K562 (cell line): Measurements from ENCODE around the gene PAAF1. TPM values are rescaled to one million over a fixed set of nuclear protein-coding genes. Genes with fewer than 3 reads are reported as not detected.

Experiments used
- ATF2 ChIP-seq: sonication (generic); formaldehyde crosslinking; IDR thresholded peaks from 2 replicates; pipeline ENCODE4 v1.8.1; 2022; ENCODE audit warnings: missing genetic modification reagents
- CBFA2T2 ChIP-seq: fragments of 450-650 bp; conservative IDR thresholded peaks from 2 replicates; pipeline ENCODE4 v1.6.1; 2017; ENCODE audit warnings: mild to moderate bottlenecking
- CBX8 ChIP-seq: fragments of 200-600 bp; sonication (generic); IDR thresholded peaks from 2 replicates; pipeline ENCODE4 v1.6.1; 2012; ENCODE audit warnings: borderline replicate concordance, mixed run types, low read depth, mild to moderate bottlenecking, moderate library complexity, mixed read lengths, low read length, control low read depth, inconsistent platforms; ENCODE audit not compliant: poor library complexity, severe bottlenecking; ENCODE audit errors: extremely low read depth
- E2F6 ChIP-seq, 2 experiments: IDR thresholded peaks; 2 replicates each; pipeline ENCODE4 v1.6.1; 2011; ENCODE audit warnings: borderline replicate concordance in 1 of 2, control low read depth in 1 of 2, low read depth in 1 of 2, low read length in 1 of 2, mild to moderate bottlenecking in 1 of 2, mixed read lengths in 1 of 2, moderate library complexity in 1 of 2; ENCODE audit not compliant: insufficient read depth in 1 of 2, insufficient read length in 1 of 2, poor library complexity in 1 of 2, severe bottlenecking in 1 of 2; ENCODE audit errors: extremely low read depth in 1 of 2
- EP400 ChIP-seq: fragments of 450-650 bp; IDR thresholded peaks from 2 replicates; pipeline ENCODE4 v1.6.1; 2017; ENCODE audit warnings: antibody characterized with exemption, mild to moderate bottlenecking, moderate library complexity
- ESRRA ChIP-seq: fragments of 450-650 bp; IDR thresholded peaks from 2 replicates; pipeline ENCODE4 v1.6.1; 2014; ENCODE audit warnings: low read depth, mild to moderate bottlenecking, moderate library complexity, borderline replicate concordance
- FOXA3 ChIP-seq, 2 experiments: fragments of 450-650 bp in 1 of 2; sonication (generic) in 1 of 2; formaldehyde crosslinking; IDR thresholded peaks in 1 of 2; conservative IDR thresholded peaks in 1 of 2; 2 replicates each; pipeline versions ENCODE4 v1.4.0 to v1.8.0; 2020 to 2022; ENCODE audit warnings: mild to moderate bottlenecking in 2 of 2, missing genetic modification reagents in 1 of 2
- NFXL1 ChIP-seq: fragments of 450-650 bp; formaldehyde crosslinking; IDR thresholded peaks from 2 replicates; pipeline ENCODE4 v1.4.0; 2021; ENCODE audit warnings: mild to moderate bottlenecking
- RFX7 ChIP-seq: fragments of 250-450 bp; sonication (Bioruptor Pico); IDR thresholded peaks from 2 replicates; pipeline ENCODE4 v1.5.1; 2021; ENCODE audit warnings: mild to moderate bottlenecking
- THRAP3 ChIP-seq: fragments of 450-650 bp; IDR thresholded peaks from 2 replicates; pipeline ENCODE4 v1.6.1; 2016; ENCODE audit warnings: mild to moderate bottlenecking, inconsistent platforms, borderline replicate concordance
- TSHZ1 ChIP-seq: fragments of 250-450 bp; sonication (Bioruptor Pico); IDR thresholded peaks from 2 replicates; pipeline ENCODE4 v1.4.0; 2020; ENCODE audit warnings: mild to moderate bottlenecking, moderate library complexity
- U2AF2 ChIP-seq: fragments of 200-400 bp; formaldehyde crosslinking; optimal IDR thresholded peaks from 2 replicates; pipeline ENCODE3; 2017; ENCODE audit warnings: low read depth, mild to moderate bottlenecking, low read length
- ZFPM2 ChIP-seq: fragments of 250-450 bp; sonication (Bioruptor Pico); IDR thresholded peaks from 2 replicates; pipeline ENCODE4 v1.5.1; 2022; ENCODE audit warnings: mild to moderate bottlenecking
- ZNF134 ChIP-seq: fragments of 250-450 bp; sonication (Bioruptor Pico); conservative IDR thresholded peaks from 2 replicates; pipeline ENCODE4 v1.4.0; 2020
- ZNF436 ChIP-seq: fragments of 250-450, 450-650 bp; sonication (Bioruptor Pico); formaldehyde crosslinking; IDR thresholded peaks from 2 replicates; pipeline ENCODE4 v1.7.0; 2020; ENCODE audit warnings: mild to moderate bottlenecking
- ZNF644 ChIP-seq: fragments of 200-800 bp; sonication (Bioruptor generic); IDR thresholded peaks from 2 replicates; pipeline ENCODE4 v1.6.1; 2016; ENCODE audit warnings: low read depth, missing genetic modification characterization, missing compliant biosample characterization
- ZNF699 ChIP-seq: fragments of 250-450 bp; sonication (Bioruptor Pico); IDR thresholded peaks from 2 replicates; pipeline ENCODE4 v1.8.0; 2021; ENCODE audit warnings: mild to moderate bottlenecking, moderate library complexity; ENCODE audit not compliant: insufficient replicate concordance
- ZNF764 ChIP-seq: fragments of 250-450 bp; sonication (Bioruptor Pico); IDR thresholded peaks from 2 replicates; pipeline ENCODE4 v1.4.0; 2020; ENCODE audit warnings: low read depth, mild to moderate bottlenecking, moderate library complexity
- polyA plus RNA-seq, 8 experiments: library from polyadenylated mRNA; depleted of rRNA in 4 of 8; stranded (reverse) in 5 of 8; unstranded in 3 of 8; fragments of >200 nt; fragmentation: Nextera tagmentation in 2 of 8; fragmentation: Illumina TruSeq in 1 of 8; extraction: Ambion mirVana in 2 of 8; extraction: Trizol in 1 of 8; gene quantifications; 2 replicates each; pipeline versions ENCODE4 v1.2.1 to v1.2.3, GENCODE V29; 2011 to 2014; ENCODE audit warnings: inconsistent platforms in 1 of 8, missing spikeins in 1 of 8
- total RNA-seq, 7 experiments: library from RNA; depleted of rRNA in 6 of 7; stranded (reverse); fragments of >200 nt in 6 of 7; fragmentation: Illumina TruSeq in 2 of 7; extraction: Trizol in 2 of 7; gene quantifications; 2 replicates each; pipeline versions ENCODE4 v1.2.1 to v1.2.3, GENCODE V29; 2011 to 2021; ENCODE audit warnings: low replicate concordance in 1 of 7

PAAF1 gene
- total and polyA plus RNA-seq, 9 of the 15 experiments (the other 6 are each of a cell fraction or from before 2014, with no cell fraction given), result 13.5 to 78.6 (median 23.3) TPM

GRCh38 chr11:73980001-73980961 lies 103.5 kb downstream of the PAAF1 start (continued):
- TF ChIP-seq TSHZ1 (CRISPR knock-in tag) (no peak), U2AF2 (no peak), ZNF436 (CRISPR knock-in tag) (no peak), ZNF134 (no peak), E2F6 (IDR thresholded peaks at IDR 0.05; ENCODE audit: borderline replicate concordance in 1 of 2, extremely low read depth in 1 of 2, insufficient read depth in 1 of 2, insufficient read length in 1 of 2, low read depth in 1 of 2, low read length in 1 of 2, poor library complexity in 1 of 2, severe bottlenecking in 1 of 2) (peak; percentile 73 to 85), ZFPM2 (CRISPR knock-in tag) (no peak), FOXA3 (CRISPR knock-in tag; conservative IDR thresholded peaks at IDR 0.05 in 1 of 2, IDR thresholded peaks at IDR 0.05 in 1 of 2) (no peak), CBFA2T2 (peak; percentile 73), THRAP3 (no peak), NFXL1 (CRISPR knock-in tag) (no peak), EP400 (0 out of 2 replicates have a peak, but pooled peaks have one; percentile 22), ZNF764 (no peak), CBX8 (no peak), ZNF699 (CRISPR knock-in tag) (no peak), ATF2 (CRISPR knock-in tag) (no peak), ESRRA (peak; percentile 39; the same call in 1 of the 2 replicates), RFX7 (CRISPR knock-in tag) (no peak), ZNF644 (tag) (no peak)
